NCI-H2107 (cell line): ENCODE data around the gene PCSK6.
"Not testable (repeated sequence)": the region's sequence is repeated elsewhere in the genome, so short reads cannot be mapped to it uniquely, and the experiment has no call there.

Experiments used
- DNase-seq: peaks from one replicate; lab custom pipeline; 2025; lab: John Stamatoyannopoulos, UW

Gene PCSK6

GRCh38 chr15:101376615-101377395 lies 112.7 kb downstream of the PCSK6 start:
- no peak for DNase-seq

- not testable (repeated sequence) for DNase-seq
These were observed 114.5 kb downstream of the PCSK6 start for GRCh38 chr15:101375006-101375405.

GRCh38 chr15:101374326-101374725 lies 115.2 kb downstream of the PCSK6 start:
- DNase-seq, result no peak

GRCh38 chr15:101373577-101373976 lies 115.9 kb downstream of the PCSK6 start:
- DNase-seq, result no peak

- no peak for DNase-seq
These were observed 116.5 kb downstream of the PCSK6 start for GRCh38 chr15:101372960-101373525.

GRCh38 chr15:101372149-101372577 lies 117.3 kb downstream of the PCSK6 start:
- DNase-seq, result no peak

GRCh38 chr15:101371519-101371918 lies 118.0 kb downstream of the PCSK6 start:
- no peak for DNase-seq

GRCh38 chr15:101371081-101371480 lies 118.4 kb downstream of the PCSK6 start:
- no peak for DNase-seq

- DNase-seq, result no peak
These were observed 119.0 kb downstream of the PCSK6 start for GRCh38 chr15:101370330-101371024.

GRCh38 chr15:101369676-101370075 lies 119.8 kb downstream of the PCSK6 start:
- DNase-seq, result no peak

GRCh38 chr15:101368861-101369642 lies 120.5 kb downstream of the PCSK6 start:
- DNase-seq, result no peak

GRCh38 chr15:101368086-101368780 lies 121.3 kb downstream of the PCSK6 start:
- no peak for DNase-seq

- no peak for DNase-seq
These were observed 122.7 kb downstream of the PCSK6 start for GRCh38 chr15:101366853-101367252.

GRCh38 chr15:101362986-101363566 lies 126.4 kb downstream of the PCSK6 start:
- no peak for DNase-seq

- no peak for DNase-seq
These were observed 127.1 kb downstream of the PCSK6 start for GRCh38 chr15:101362359-101362758.

- DNase-seq, result no peak
These were observed 128.1 kb downstream of the PCSK6 start for GRCh38 chr15:101361418-101361817.

GRCh38 chr15:101359365-101359947 lies 130.1 kb downstream of the PCSK6 start:
- DNase-seq, result no peak

GRCh38 chr15:101358895-101359294 lies 130.6 kb downstream of the PCSK6 start:
- no peak for DNase-seq

GRCh38 chr15:101357885-101358284 lies 131.6 kb downstream of the PCSK6 start:
- DNase-seq, result no peak

- no peak for DNase-seq
These were observed 132.2 kb downstream of the PCSK6 start for GRCh38 chr15:101357333-101357732.
